Neutrophil (primary cell): ENCODE measurements around the gene ABL1.

Experiments used
- H3K27ac ChIP-seq: fragments of 200-600 bp; sonication (generic); 2 replicates; pipeline ENCODE4 v1.5.1; 2016; ENCODE audit warnings: mild to moderate bottlenecking, moderate library complexity
- H3K27me3 ChIP-seq: fragments of 200-600 bp; sonication (generic); 2 replicates; pipeline ENCODE4 v1.6.0; 2016; ENCODE audit warnings: mild to moderate bottlenecking
- H3K36me3 ChIP-seq: fragments of 200-600 bp; sonication (generic); 2 replicates; pipeline ENCODE4 v1.5.1; 2017
- H3K4me1 ChIP-seq, 2 experiments: fragments of 200-600 bp in 1 of 2; sonication (generic) in 1 of 2; 1 replicate in 1 of 2; 2 replicates in 1 of 2; pipeline versions ENCODE4 v1.5.1 to v1.6.1; 2013 to 2016; ENCODE audit warnings: low read depth in 1 of 2, low read length in 1 of 2, mild to moderate bottlenecking in 1 of 2, moderate library complexity in 1 of 2; ENCODE audit not compliant: control insufficient read depth in 1 of 2, insufficient read depth in 1 of 2
- H3K4me3 ChIP-seq, 2 experiments: fragments of 200-600 bp in 1 of 2; sonication (generic) in 1 of 2; 1 replicate in 1 of 2; 2 replicates in 1 of 2; pipeline ENCODE4 v1.5.1; 2013 to 2016; ENCODE audit warnings: low read depth in 1 of 2, low read length in 1 of 2, mild to moderate bottlenecking in 1 of 2, moderate library complexity in 1 of 2
- H3K9me3 ChIP-seq: fragments of 200-600 bp; sonication (generic); 2 replicates; pipeline ENCODE4 v1.5.1; 2016
- CTCF ChIP-seq: fragments of 200-600 bp; sonication (generic); IDR thresholded peaks from 2 replicates; pipeline ENCODE4 v1.5.1; 2016; ENCODE audit warnings: antibody characterized with exemption

Gene ABL1

GRCh38 chr9:130884111-130884531, 49.1 kb downstream of the ABL1 start:
- TF ChIP-seq CTCF, result no peak

DNA sequence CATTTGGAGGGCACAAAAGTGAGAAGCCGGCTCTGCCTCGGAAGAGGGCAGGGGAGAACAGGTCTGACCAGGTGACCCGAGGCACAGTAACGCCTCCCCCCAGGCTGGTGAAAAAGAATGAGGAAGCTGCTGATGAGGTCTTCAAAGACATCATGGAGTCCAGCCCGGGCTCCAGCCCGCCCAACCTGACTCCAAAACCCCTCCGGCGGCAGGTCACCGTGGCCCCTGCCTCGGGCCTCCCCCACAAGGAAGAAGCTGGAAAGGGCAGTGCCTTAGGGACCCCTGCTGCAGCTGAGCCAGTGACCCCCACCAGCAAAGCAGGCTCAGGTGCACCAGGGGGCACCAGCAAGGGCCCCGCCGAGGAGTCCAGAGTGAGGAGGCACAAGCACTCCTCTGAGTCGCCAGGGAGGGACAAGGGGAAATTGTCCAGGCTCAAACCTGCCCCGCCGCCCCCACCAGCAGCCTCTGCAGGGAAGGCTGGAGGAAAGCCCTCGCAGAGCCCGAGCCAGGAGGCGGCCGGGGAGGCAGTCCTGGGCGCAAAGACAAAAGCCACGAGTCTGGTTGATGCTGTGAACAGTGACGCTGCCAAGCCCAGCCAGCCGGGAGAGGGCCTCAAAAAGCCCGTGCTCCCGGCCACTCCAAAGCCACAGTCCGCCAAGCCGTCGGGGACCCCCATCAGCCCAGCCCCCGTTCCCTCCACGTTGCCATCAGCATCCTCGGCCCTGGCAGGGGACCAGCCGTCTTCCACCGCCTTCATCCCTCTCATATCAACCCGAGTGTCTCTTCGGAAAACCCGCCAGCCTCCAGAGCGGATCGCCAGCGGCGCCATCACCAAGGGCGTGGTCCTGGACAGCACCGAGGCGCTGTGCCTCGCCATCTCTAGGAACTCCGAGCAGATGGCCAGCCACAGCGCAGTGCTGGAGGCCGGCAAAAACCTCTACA, 49.8 kb downstream of the ABL1 start:
- H3K4me3 ChIP-seq, result no peak overlapping the region
- no peaks in the 10 kb centered on the region for H3K4me1 ChIP-seq
- no peaks in the 10 kb centered on the region for H3K9me3 ChIP-seq
- no peaks in the 10 kb centered on the region for H3K27me3 ChIP-seq
- H3K27ac ChIP-seq, result no peak overlapping the region
- TF ChIP-seq CTCF, result no peak
- H3K36me3 ChIP-seq, result peaks cover 89% of the 10 kb centered on the region

More at GRCh38 chr9:130884111-130884531, 49.1 kb downstream of the ABL1 start:
- H3K4me1 ChIP-seq, result no peaks in the 10 kb centered on the region
- H3K36me3 ChIP-seq, result peaks cover 95% of the 10 kb centered on the region
- no peak overlapping the region for H3K4me3 ChIP-seq
- H3K27ac ChIP-seq, result no peak overlapping the region
- no peaks in the 10 kb centered on the region for H3K9me3 ChIP-seq
- H3K27me3 ChIP-seq, result no peaks in the 10 kb centered on the region

DNA sequence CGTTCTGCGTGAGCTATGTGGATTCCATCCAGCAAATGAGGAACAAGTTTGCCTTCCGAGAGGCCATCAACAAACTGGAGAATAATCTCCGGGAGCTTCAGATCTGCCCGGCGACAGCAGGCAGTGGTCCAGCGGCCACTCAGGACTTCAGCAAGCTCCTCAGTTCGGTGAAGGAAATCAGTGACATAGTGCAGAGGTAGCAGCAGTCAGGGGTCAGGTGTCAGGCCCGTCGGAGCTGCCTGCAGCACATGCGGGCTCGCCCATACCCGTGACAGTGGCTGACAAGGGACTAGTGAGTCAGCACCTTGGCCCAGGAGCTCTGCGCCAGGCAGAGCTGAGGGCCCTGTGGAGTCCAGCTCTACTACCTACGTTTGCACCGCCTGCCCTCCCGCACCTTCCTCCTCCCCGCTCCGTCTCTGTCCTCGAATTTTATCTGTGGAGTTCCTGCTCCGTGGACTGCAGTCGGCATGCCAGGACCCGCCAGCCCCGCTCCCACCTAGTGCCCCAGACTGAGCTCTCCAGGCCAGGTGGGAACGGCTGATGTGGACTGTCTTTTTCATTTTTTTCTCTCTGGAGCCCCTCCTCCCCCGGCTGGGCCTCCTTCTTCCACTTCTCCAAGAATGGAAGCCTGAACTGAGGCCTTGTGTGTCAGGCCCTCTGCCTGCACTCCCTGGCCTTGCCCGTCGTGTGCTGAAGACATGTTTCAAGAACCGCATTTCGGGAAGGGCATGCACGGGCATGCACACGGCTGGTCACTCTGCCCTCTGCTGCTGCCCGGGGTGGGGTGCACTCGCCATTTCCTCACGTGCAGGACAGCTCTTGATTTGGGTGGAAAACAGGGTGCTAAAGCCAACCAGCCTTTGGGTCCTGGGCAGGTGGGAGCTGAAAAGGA, 50.7 kb downstream of the ABL1 start:
- Histone ChIP-seq H3K4me3 (no peak overlapping the region), H3K27ac (no peak overlapping the region), H3K27me3 (no peaks in the 10 kb centered on the region), H3K36me3 (peaks cover 86% of the 10 kb centered on the region), H3K9me3 (no peaks in the 10 kb centered on the region), H3K4me1 (no peaks in the 10 kb centered on the region)
- no peak for TF ChIP-seq CTCF

DNA sequence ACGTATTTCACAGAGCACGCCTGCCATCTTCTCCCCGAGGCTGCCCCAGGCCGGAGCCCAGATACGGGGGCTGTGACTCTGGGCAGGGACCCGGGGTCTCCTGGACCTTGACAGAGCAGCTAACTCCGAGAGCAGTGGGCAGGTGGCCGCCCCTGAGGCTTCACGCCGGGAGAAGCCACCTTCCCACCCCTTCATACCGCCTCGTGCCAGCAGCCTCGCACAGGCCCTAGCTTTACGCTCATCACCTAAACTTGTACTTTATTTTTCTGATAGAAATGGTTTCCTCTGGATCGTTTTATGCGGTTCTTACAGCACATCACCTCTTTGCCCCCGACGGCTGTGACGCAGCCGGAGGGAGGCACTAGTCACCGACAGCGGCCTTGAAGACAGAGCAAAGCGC, 51.9 kb downstream of the ABL1 start:
- no peak for TF ChIP-seq CTCF

DNA sequence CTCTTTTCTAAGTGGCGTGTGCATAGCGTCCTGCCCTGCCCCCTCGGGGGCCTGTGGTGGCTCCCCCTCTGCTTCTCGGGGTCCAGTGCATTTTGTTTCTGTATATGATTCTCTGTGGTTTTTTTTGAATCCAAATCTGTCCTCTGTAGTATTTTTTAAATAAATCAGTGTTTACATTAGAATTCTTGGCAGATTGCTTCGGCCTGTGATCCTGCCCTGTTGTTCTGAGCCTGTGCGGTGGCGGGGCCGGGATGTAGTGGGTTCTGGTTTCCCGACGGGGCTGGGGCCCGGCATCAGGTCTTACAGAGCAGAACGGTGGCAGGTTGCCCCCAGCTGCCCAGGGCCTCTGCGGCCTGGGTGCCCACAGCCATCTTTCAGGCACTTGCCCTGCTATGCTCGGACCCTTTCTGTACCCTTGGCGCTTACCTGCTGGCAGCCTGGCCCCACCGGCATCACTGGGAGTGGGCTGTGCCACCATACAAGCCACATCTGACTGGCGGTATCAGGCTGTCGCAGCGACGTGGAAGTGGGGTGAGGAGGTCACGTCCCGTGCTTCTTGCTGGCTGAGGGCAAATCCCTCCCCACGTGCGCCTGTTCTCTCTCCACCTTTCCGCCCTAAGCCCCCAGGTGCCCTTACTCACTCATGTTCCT, 52.6 kb downstream of the ABL1 start:
- Histone ChIP-seq H3K36me3 (peaks cover 70% of the 10 kb centered on the region), H3K27ac (no peak overlapping the region), H3K9me3 (no peaks in the 10 kb centered on the region), H3K4me3 (no peak overlapping the region), H3K4me1 (peaks cover under 1 to 3% of the 10 kb centered on the region in 2 experiments), H3K27me3 (no peaks in the 10 kb centered on the region)
- TF ChIP-seq CTCF, result no peak

More for the DNA sequence above, 51.9 kb downstream of the ABL1 start:
- Histone ChIP-seq H3K9me3 (no peaks in the 10 kb centered on the region), H3K4me1 (no peaks in the 10 kb centered on the region), H3K4me3 (no peak overlapping the region), H3K36me3 (peaks cover 76% of the 10 kb centered on the region), H3K27ac (no peak overlapping the region), H3K27me3 (no peaks in the 10 kb centered on the region)
